ENCODE measurements around the gene CENPS.
"Not testable (repeated sequence)": the region's sequence is repeated elsewhere in the genome, so short reads cannot be mapped to it uniquely, and the experiment has no call there.

Gene CENPS

DNA sequence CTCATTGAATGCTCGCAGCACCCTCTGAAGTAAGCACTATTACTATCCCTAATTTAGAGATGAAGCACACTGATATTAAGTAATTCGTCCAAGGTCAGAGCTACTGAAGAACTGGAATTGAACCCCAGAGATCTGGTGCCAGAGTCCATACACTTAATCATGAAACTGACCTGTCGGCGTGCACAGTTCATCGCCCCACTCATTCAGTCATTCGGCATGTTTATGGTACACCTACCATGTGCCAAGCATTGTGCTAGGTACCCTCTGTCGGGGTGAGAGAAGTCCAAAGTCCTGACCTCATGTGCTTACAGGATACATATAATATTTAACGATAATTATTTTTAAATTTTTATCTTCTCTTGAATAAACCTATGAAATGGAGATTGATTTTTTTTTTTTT is 5.6 kb upstream of the CENPS start:
- no peak for TF ChIP-seq ZFP30 (CRISPR knock-in tag; IDR thresholded peaks at IDR 0.05)
- no peak for ATAC-seq

DNA sequence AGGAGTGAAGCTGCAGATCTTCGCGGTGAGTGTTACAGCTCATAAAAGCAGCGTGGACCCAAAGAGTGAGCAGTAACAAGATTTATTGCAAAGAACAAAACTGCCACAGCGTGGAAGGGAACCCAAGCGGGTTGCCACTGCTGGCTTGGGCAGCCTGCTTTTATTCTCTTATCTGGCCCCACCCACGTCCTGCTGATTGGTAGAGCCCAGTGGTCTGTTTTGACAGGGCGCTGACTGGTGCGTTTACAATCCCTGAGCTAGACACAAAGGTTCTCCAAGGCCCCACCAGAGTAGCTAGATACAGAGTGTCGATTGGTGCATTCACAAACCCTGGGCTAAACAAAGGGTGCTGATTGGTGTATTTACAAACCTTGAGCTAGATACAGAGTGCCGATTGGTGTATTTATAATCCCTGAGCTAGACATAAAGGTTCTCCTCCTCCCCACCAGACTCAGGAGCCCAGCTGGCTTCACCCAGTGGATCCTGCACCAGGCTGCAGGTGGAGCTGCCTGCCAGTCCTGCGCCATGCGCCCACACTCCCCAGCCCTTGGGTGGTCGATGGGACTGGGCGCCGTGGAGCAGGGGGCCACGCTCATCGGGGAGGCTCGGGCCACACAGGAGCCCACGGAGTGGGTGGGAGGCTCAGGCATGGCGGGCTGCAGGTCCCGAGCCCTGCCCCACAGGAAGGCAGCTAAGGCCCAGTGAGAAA is 4.3 kb upstream of the CENPS start:
- ATAC-seq = not testable (repeated sequence)

DNA sequence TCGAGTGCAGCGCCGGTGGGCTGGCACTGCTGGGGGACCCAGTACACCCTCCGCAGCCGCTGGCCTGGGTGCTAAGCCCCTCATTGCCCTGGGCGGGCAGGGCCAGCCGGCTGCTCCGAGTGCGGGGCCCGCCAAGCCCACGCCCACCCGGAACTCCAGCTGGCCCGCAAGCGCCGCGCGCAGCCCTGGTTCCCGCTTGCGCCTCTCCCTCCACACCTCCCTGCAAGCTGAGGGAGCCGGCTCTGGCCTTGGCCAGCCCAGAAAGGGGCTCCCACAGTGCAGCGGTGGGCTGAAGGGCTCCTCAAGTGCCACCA is 3.7 kb upstream of the CENPS start:
- not testable (repeated sequence) for ATAC-seq

DNA sequence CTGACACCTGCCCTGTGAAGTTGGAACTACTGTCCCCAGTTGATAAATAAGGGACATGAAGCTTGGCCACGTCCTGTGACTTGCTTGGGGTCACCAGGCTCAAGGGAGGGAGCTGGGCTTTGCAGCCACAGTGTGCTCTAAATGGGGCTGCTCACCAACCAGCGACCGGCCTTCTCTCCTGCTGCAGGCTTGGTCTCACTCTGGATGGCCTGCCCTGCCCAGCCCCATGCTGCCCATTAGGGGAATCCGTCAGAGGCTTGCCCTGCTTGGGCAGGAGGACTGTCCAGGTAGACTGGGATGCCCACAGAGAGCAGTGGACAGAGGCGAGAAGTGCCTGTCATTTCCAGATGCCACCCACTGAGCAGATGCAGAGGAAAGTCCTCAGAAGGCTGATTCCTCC is 1.2 kb upstream of the CENPS start:
- TF ChIP-seq OSR1 (CRISPR knock-in tag; IDR thresholded peaks at IDR 0.05) (no peak), PPARA (CRISPR knock-in tag; IDR thresholded peaks at IDR 0.05; ENCODE audit: borderline replicate concordance) (no peak), SNAI2 (CRISPR knock-in tag; IDR thresholded peaks at IDR 0.05) (no peak), ARNTL (CRISPR knock-in tag; IDR thresholded peaks at IDR 0.05; ENCODE audit: borderline replicate concordance, low read depth) (no peak), CSDC2 (CRISPR knock-in tag; IDR thresholded peaks at IDR 0.05) (no peak), BACH2 (CRISPR knock-in tag; IDR thresholded peaks at IDR 0.05; ENCODE audit: borderline replicate concordance) (no peak), ESRRG (CRISPR knock-in tag; IDR thresholded peaks at IDR 0.05) (no peak), TCF4 (CRISPR knock-in tag; IDR thresholded peaks at IDR 0.05; ENCODE audit: borderline replicate concordance) (no peak)
- TF ChIP-seq, protein P1, sequence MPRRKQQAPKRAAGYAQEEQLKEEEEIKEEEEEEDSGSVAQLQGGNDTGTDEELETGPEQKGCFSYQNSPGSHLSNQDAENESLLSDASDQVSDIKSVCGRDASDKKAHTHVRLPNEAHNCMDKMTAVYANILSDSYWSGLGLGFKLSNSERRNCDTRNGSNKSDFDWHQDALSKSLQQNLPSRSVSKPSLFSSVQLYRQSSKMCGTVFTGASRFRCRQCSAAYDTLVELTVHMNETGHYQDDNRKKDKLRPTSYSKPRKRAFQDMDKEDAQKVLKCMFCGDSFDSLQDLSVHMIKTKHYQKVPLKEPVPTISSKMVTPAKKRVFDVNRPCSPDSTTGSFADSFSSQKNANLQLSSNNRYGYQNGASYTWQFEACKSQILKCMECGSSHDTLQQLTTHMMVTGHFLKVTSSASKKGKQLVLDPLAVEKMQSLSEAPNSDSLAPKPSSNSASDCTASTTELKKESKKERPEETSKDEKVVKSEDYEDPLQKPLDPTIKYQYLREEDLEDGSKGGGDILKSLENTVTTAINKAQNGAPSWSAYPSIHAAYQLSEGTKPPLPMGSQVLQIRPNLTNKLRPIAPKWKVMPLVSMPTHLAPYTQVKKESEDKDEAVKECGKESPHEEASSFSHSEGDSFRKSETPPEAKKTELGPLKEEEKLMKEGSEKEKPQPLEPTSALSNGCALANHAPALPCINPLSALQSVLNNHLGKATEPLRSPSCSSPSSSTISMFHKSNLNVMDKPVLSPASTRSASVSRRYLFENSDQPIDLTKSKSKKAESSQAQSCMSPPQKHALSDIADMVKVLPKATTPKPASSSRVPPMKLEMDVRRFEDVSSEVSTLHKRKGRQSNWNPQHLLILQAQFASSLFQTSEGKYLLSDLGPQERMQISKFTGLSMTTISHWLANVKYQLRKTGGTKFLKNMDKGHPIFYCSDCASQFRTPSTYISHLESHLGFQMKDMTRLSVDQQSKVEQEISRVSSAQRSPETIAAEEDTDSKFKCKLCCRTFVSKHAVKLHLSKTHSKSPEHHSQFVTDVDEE (CRISPR knock-in tag; IDR thresholded peaks at IDR 0.05) = no peak
- TF ChIP-seq, protein P2, sequence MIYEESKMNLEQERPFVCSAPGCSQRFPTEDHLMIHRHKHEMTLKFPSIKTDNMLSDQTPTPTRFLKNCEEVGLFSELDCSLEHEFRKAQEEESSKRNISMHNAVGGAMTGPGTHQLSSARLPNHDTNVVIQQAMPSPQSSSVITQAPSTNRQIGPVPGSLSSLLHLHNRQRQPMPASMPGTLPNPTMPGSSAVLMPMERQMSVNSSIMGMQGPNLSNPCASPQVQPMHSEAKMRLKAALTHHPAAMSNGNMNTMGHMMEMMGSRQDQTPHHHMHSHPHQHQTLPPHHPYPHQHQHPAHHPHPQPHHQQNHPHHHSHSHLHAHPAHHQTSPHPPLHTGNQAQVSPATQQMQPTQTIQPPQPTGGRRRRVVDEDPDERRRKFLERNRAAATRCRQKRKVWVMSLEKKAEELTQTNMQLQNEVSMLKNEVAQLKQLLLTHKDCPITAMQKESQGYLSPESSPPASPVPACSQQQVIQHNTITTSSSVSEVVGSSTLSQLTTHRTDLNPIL (CRISPR knock-in tag; IDR thresholded peaks at IDR 0.05; ENCODE audit: low read depth) = no peak
- ATAC-seq = no peak

DNA sequence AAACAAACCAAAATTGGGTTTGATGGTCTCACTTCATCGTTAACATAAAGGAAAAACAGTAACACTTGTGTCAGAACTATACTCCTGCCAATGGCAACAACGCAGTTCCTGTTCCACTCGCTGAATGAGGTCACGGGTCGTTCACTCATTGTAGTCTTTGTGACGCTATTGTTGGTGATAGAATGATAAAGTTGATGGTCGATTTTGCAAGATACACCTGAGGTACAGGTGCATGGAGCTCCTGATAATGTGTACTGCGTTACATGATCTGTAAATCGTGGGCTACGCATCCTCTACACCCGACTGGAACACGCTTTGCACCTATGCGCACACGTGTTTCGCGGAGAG is 391 bp upstream of the CENPS start:
- TF ChIP-seq BACH2 (CRISPR knock-in tag; IDR thresholded peaks at IDR 0.05; ENCODE audit: borderline replicate concordance) = no peak
- no peak for TF ChIP-seq CSDC2 (CRISPR knock-in tag; IDR thresholded peaks at IDR 0.05)
- TF ChIP-seq ZNF565 (CRISPR knock-in tag; conservative IDR thresholded peaks at IDR 0.05; ENCODE audit: low read depth) = no peak
- TF ChIP-seq, protein P3, sequence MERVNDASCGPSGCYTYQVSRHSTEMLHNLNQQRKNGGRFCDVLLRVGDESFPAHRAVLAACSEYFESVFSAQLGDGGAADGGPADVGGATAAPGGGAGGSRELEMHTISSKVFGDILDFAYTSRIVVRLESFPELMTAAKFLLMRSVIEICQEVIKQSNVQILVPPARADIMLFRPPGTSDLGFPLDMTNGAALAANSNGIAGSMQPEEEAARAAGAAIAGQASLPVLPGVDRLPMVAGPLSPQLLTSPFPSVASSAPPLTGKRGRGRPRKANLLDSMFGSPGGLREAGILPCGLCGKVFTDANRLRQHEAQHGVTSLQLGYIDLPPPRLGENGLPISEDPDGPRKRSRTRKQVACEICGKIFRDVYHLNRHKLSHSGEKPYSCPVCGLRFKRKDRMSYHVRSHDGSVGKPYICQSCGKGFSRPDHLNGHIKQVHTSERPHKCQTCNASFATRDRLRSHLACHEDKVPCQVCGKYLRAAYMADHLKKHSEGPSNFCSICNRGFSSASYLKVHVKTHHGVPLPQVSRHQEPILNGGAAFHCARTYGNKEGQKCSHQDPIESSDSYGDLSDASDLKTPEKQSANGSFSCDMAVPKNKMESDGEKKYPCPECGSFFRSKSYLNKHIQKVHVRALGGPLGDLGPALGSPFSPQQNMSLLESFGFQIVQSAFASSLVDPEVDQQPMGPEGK (CRISPR knock-in tag; IDR thresholded peaks at IDR 0.05; ENCODE audit: borderline replicate concordance) = no peak
- TF ChIP-seq ISL1 (CRISPR knock-in tag; IDR thresholded peaks at IDR 0.05) = no peak
- no peak for TF ChIP-seq ZC3H10 (CRISPR knock-in tag; IDR thresholded peaks at IDR 0.05)
- no peak for TF ChIP-seq OSR1 (CRISPR knock-in tag; IDR thresholded peaks at IDR 0.05)
- TF ChIP-seq TCF4 (CRISPR knock-in tag; IDR thresholded peaks at IDR 0.05; ENCODE audit: borderline replicate concordance) = no peak
- no peak for TF ChIP-seq TOX (CRISPR knock-in tag; IDR thresholded peaks at IDR 0.05; ENCODE audit: borderline replicate concordance)
- TF ChIP-seq ZFP30 (CRISPR knock-in tag; IDR thresholded peaks at IDR 0.05) = no peak
- TF ChIP-seq ARNTL (CRISPR knock-in tag; IDR thresholded peaks at IDR 0.05; ENCODE audit: borderline replicate concordance, low read depth) = no peak
- TF ChIP-seq, protein P1 (CRISPR knock-in tag; IDR thresholded peaks at IDR 0.05) = no peak
- TF ChIP-seq, protein P2 (CRISPR knock-in tag; IDR thresholded peaks at IDR 0.05; ENCODE audit: low read depth) = no peak
- no peak for ATAC-seq

Data from SK-N-SH treated with all-trans-retinoic acid at 6 μM for 48 hours (cell line).